ENCODE data around the gene PLEK.
A peak's percentile ranks its signal among the peaks of the same experiment; 100 is the strongest.
"Not testable (repeated sequence)": the region's sequence is repeated elsewhere in the genome, so short reads cannot be mapped to it uniquely, and the experiment has no call there.

The PLEK gene

DNA sequence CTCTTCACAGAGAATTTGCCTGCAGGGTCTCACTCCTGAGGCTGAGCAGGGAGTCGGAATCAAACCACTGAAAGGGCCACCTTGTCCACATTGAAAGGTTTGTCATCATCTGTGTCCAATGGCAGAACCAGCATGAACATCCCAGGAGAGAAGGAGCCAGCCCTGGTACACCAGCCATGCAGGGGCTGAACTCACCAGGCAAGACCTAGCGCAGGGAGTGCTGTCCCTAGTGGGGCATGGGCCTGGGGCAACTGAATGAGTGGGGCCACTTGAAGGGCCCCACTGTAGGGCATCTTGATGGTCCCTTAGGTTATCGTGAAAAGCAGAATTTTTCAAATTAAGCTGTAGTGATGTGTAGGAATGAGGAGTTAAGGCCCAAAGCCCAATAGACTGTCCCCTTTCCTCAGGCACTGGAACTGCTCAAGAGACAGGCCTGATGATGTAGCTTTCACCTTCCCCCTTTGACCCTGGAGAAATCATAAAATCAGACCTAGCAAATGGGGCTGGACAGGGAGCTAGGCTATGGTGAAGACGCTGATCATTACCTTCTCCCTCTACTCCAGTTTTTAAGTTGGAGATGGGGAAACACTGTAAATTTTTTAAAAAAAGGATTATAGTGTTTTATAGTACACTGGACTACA, 8.4 kb upstream of the PLEK start:
- no peak for DNase-seq

- DNase-seq: peak; percentile 32
These were observed 7.3 kb upstream of the PLEK start for GRCh38 chr2:68357605-68358337.

- DNase-seq: no peak
These were observed 5.2 kb upstream of the PLEK start for GRCh38 chr2:68359889-68360288.

GRCh38 chr2:68362069-68362468, 3.0 kb upstream of the PLEK start:
- DNase-seq: peak; percentile 15

DNA sequence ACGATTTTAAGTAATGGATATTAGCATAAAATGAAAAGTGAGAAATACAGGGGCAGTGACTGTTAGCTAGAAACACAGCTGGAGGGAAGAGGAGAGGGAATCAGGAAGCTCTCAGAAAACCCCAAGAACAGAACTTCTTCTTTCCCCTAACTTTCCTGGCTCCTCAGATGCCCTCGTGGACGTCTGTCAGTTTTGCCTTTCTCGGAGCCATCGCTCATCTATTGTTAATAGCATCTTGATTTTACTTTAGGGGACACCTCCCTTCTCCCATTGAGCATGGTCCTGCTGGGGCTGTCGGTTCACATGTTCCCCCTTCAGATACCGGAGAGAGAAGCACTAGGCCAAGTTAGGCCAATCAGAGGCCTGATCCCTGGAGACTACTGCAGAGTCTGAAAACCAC, 2.3 kb upstream of the PLEK start:
- no peak for DNase-seq

DNA sequence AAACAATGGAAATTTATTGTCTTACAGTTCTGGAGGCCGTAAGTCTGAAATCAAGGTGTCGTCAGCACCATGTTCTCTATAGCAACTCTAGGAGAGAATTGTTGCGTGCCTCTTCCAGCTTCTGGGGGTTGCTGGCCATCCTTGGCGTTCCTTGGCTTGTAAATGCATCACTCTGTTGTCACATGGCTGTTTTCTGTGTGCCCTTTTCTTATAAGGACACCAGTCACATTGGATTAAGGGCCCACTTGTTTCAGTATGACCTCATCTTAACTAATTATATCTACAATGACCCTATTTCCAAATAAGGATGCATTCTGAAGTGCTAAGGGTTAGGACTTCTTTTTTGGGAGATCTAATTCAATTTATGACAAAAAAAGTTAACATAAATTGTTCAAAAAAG, 1.4 kb upstream of the PLEK start:
- DNase-seq: no peak

GRCh38 chr2:68366083-68366560, 1.0 kb downstream of the PLEK start:
- DNase-seq: no peak

GRCh38 chr2:68367953-68368653, 3.0 kb downstream of the PLEK start:
- DNase-seq: no peak

GRCh38 chr2:68368654-68369336, 3.7 kb downstream of the PLEK start:
- DNase-seq: no peak

GRCh38 chr2:68369337-68369734, 4.3 kb downstream of the PLEK start:
- no peak for DNase-seq

DNA sequence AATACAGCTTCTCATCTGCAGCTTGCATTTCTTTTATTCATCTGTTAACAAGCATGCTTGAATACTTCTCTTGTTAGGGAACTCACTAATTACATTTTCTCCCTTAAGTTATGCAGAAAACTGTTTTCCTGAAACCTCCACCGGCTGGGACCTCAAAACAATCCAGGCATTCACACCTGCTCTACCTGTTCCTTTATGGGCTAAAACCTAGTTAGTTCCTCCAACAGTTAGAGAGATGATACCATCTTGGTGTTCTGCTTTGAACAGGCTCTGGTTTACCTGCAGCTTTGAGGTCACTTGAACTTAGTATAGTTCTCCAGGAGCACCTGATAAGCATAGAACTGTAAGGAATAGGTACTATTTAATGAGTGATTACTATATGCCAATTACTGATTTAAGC, 6.1 kb downstream of the PLEK start:
- DNase-seq: no peak

DNA sequence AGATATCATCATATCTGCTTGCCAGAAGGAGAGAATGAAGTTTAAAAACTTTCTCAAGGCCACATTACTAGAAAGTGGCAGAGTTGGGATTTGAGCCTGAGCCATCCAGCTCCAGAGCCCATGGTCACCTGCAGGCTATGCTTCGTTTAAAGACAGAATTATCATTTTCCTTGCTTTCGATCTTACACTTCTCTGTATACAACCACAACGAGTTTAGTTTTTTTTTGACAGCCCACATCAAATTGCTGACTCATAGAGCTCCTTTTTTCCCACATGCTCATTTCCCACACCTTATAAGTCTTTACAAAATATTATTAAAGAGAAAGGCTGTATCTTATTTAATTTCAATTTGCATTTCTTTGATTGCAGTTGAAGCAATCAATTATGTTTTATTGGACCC, 6.5 kb downstream of the PLEK start:
- DNase-seq: no peak

DNA sequence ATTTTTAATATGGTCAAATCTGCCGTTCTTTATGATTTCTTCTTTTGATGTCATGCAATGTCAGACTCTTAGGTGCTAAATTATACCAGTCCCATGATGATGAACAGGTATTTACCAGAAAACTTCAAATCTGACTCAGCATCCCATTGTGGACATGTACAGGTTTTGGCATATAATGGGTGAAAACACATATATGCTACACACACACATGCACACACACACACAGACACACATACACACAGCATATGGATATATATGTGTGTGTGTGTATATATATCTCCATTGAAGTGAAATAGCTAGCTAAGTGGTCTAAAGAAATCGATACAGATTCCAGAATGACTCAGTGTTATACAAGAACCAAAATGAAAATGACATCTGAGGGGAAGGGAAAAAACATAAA, 7.4 kb downstream of the PLEK start:
- no peak for DNase-seq

- no peak for DNase-seq
These were observed 9.1 kb downstream of the PLEK start for GRCh38 chr2:68374184-68374583.

- no peak for DNase-seq
These were observed 10.5 kb downstream of the PLEK start for GRCh38 chr2:68375582-68375981.

DNA sequence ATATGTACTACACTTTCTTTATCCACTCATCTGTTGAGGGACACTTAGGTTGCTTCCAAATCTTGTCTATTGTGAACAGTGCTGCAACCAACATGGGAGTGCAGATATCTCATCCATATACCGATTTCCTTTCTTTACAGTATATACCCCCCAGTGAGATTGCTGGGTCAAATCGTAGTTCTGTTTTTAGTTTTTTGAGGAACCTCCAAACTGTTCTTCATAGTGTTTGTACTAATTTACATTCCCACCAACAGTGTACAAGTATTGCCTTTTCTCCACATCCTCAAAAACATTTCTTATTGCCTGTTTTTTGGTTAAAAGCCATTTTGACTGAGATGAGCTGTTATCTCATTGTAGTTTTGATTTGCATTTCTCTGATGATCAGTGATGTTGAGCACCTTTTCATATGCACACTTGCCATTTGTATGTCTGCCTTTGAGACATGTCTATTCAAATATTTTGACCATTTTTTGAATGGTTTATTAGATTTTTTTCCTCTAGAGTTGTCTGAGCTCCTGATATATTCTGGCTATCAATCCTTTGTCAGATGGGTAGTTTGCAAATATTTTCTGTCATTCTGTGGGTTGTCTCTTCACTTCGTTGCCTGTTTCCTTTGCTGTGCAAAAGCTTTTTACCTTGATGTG, 12.2 kb downstream of the PLEK start:
- no peak for DNase-seq

DNA sequence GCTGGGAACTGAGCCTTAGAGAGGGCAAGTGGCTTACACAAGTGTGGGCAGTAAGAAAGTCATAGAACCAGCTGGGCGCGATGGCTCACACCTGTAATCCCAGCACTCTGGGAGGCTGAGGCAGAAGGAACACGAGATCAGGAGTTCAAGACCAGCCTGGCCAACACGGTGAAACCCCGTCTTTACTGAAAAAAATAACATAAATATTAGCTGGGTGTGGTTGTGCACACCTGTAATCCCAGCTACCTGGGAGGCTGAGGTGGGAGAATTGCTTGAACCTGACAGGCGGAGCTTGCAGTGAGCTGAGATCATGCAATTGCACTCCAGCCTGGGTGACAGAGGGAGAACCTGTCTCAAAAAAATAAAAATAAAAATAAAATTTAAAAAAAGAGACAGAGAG, 13.7 kb downstream of the PLEK start:
- not testable (repeated sequence) for DNase-seq

DNA sequence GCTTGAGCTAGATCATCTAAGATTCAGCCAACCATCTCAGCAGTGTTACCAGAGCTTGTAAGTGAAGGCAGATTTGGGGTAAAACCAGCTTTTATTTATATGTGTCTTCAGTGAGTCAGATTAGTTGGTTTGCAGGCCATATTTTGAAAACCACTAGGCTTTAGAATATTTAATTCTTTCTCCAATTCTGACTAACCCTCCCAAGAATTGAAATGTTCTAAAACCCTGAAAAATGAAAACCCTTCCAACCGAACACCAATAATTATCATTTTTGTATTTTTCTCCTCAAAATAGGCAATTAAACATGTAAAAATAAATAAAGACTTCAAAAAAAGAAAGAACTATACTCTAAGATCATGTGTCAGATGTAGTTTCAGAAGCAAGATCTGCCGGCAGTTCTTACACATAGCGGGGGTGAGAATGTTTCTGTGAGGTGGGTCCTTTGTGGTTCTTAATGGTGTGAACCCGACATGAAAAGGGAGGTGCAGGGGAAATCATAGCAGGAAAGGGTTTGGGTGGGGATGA, 14.2 kb downstream of the PLEK start:
- no peak for DNase-seq

- no peak for DNase-seq
These were observed 18.7 kb downstream of the PLEK start for GRCh38 chr2:68383778-68384177.

- no peak for DNase-seq
These were observed 19.5 kb downstream of the PLEK start for GRCh38 chr2:68384485-68385107.

GRCh38 chr2:68385220-68385906, 20.3 kb downstream of the PLEK start:
- DNase-seq: no peak

- no peak for DNase-seq
These were observed 20.8 kb downstream of the PLEK start for GRCh38 chr2:68385907-68386287.
